Measurements from ENCODE around the gene HNRNPL.

- TF ChIP-seq POLR2AphosphoS5 (IDR thresholded peaks at IDR 0.05; ENCODE audit: borderline replicate concordance, low read depth, low read length), result no peak
- TF ChIP-seq EZH2 (IDR thresholded peaks at IDR 0.05), result no peak
Observed at GRCh38 chr19:38833092-38833425, 16.7 kb downstream of the HNRNPL start.
